Liver (tissue), 9 donors: ENCODE measurements around the gene ATAD3C. TPM values are rescaled to one million over a fixed set of nuclear protein-coding genes. Genes with fewer than 3 reads are reported as not detected.
"Not testable (repeated sequence)": the region's sequence is repeated elsewhere in the genome, so short reads cannot be mapped to it uniquely, and the experiment has no call there.

ENCODE experiments used
- DNase-seq: peaks from one replicate; pipeline ENCODE4 v3.0.0-alpha.2; 2017; ENCODE audit warnings: low spot score
- H3K27ac ChIP-seq, 2 donors: one replicate each; pipeline ENCODE4 v1.7.0; 2013; ENCODE audit warnings: inconsistent platforms in 2 of 2, low read length in 2 of 2, control low read depth in 1 of 2, low read depth in 1 of 2, mild to moderate bottlenecking in 1 of 2
- H3K27me3 ChIP-seq, 4 donors: one replicate each; pipeline versions ENCODE4 v1.6.1 to v1.7.0; 2013; ENCODE audit warnings: low read length in 3 of 4, inconsistent platforms in 1 of 4, mild to moderate bottlenecking in 1 of 4, moderate library complexity in 1 of 4; ENCODE audit not compliant: control insufficient read depth in 4 of 4, insufficient read depth in 4 of 4
- H3K36me3 ChIP-seq, 4 donors: one replicate each; pipeline versions ENCODE4 v1.6.1 to v1.7.0; 2013; ENCODE audit warnings: low read length in 3 of 4, mild to moderate bottlenecking in 3 of 4, low read depth in 1 of 4, moderate library complexity in 1 of 4; ENCODE audit not compliant: control insufficient read depth in 4 of 4, insufficient read depth in 3 of 4
- H3K4me1 ChIP-seq, 4 donors: one replicate each; pipeline versions ENCODE4 v1.6.1 to v1.7.0; 2013; ENCODE audit warnings: low read length in 3 of 4, mild to moderate bottlenecking in 3 of 4, moderate library complexity in 1 of 4; ENCODE audit not compliant: control insufficient read depth in 4 of 4, insufficient read depth in 4 of 4
- H3K4me3 ChIP-seq, 3 donors: one replicate each; pipeline versions ENCODE4 v1.6.1 to v1.7.0; 2013; ENCODE audit warnings: low read length in 3 of 3, control low read depth in 1 of 3, low read depth in 1 of 3, mild to moderate bottlenecking in 1 of 3
- H3K9ac ChIP-seq, 2 donors: one replicate each; pipeline ENCODE4 v1.7.0; 2013; ENCODE audit warnings: low read length in 2 of 2, mild to moderate bottlenecking in 2 of 2, moderate library complexity in 2 of 2, control low read depth in 1 of 2, low read depth in 1 of 2
- H3K9me3 ChIP-seq, 4 donors: one replicate each; pipeline versions ENCODE4 v1.6.1 to v1.7.0; 2013; ENCODE audit warnings: low read length in 3 of 4; ENCODE audit not compliant: control insufficient read depth in 4 of 4
- EGR1 ChIP-seq, 2 donors: IDR thresholded peaks; 2 replicates each; pipeline ENCODE4 v1.6.1; 2016 to 2018; ENCODE audit warnings: antibody characterized with exemption in 2 of 2, low read depth in 2 of 2
- FOXA1 ChIP-seq: IDR thresholded peaks from 2 replicates; pipeline ENCODE4 v1.6.1; 2016; ENCODE audit warnings: antibody characterized with exemption
- FOXA2 ChIP-seq: IDR thresholded peaks from 2 replicates; pipeline ENCODE4 v1.6.1; 2016; ENCODE audit warnings: antibody characterized with exemption
- GABPA ChIP-seq, 2 donors: IDR thresholded peaks in 1 of 2; conservative IDR thresholded peaks in 1 of 2; 2 replicates each; pipeline ENCODE4 v1.6.1; 2016; ENCODE audit warnings: antibody characterized with exemption in 2 of 2, mild to moderate bottlenecking in 1 of 2, moderate library complexity in 1 of 2
- HNF4A ChIP-seq, 2 donors: conservative IDR thresholded peaks; 2 replicates each; pipeline ENCODE4 v1.6.1; 2016; ENCODE audit warnings: antibody characterized with exemption in 2 of 2, mild to moderate bottlenecking in 2 of 2
- HNF4G ChIP-seq: IDR thresholded peaks from 2 replicates; pipeline ENCODE4 v1.6.1; 2016; ENCODE audit warnings: antibody characterized with exemption
- NR2F2 ChIP-seq: IDR thresholded peaks from 2 replicates; pipeline ENCODE4 v1.6.1; 2016; ENCODE audit warnings: antibody characterized with exemption
- RAD21 ChIP-seq, 2 donors: IDR thresholded peaks; 2 replicates each; pipeline ENCODE4 v1.6.1; 2016; ENCODE audit warnings: antibody characterized with exemption in 2 of 2, mild to moderate bottlenecking in 2 of 2
- RXRA ChIP-seq, 2 donors: IDR thresholded peaks; 2 replicates each; pipeline ENCODE4 v1.6.1; 2017 to 2018; ENCODE audit warnings: antibody characterized with exemption in 2 of 2, mild to moderate bottlenecking in 1 of 2
- SP1 ChIP-seq: IDR thresholded peaks from 2 replicates; pipeline ENCODE4 v1.6.1; 2018; ENCODE audit warnings: antibody characterized with exemption, mild to moderate bottlenecking
- TAF1 ChIP-seq: conservative IDR thresholded peaks from 2 replicates; pipeline ENCODE4 v1.6.1; 2016; ENCODE audit warnings: antibody characterized with exemption, mild to moderate bottlenecking
- WGBS: extraction: QIAGEN DNeasy Blood & Tissue Kit; methylation state at CpG from one replicate; pipeline ENCODE4 v1.1.7; 2013; 5-methylcytosine and 5-hydroxymethylcytosine counted together
- polyA plus RNA-seq, 2 donors: library from polyadenylated mRNA; stranded (reverse) in 1 of 2; unstranded in 1 of 2; fragments of 200-250 nt in 1 of 2; fragments of >200 nt in 1 of 2; fragmentation: Nextera tagmentation in 1 of 2; extraction: Ambion mirVana in 1 of 2; gene quantifications; one replicate each; pipeline versions ENCODE4 v1.2.1 to v1.2.3, GENCODE V29; 2013 to 2015
- total RNA-seq, 2 donors: library from RNA; depleted of rRNA; stranded (reverse); fragments of >200 nt; gene quantifications; one replicate each; pipeline ENCODE4 v1.2.3, GENCODE V29; 2014
- TF ChIP-seq, protein P1 (sequence below): IDR thresholded peaks from 2 replicates; pipeline ENCODE4 v1.6.1; 2016; ENCODE audit warnings: antibody characterized with exemption
- TF ChIP-seq, protein P2 (sequence below): IDR thresholded peaks from 2 replicates; pipeline ENCODE4 v1.6.1; 2016; ENCODE audit warnings: antibody characterized with exemption
- TF ChIP-seq, protein P3 (sequence below): IDR thresholded peaks from 2 replicates; pipeline ENCODE4 v1.6.1; 2016; ENCODE audit warnings: antibody characterized with exemption
- TF ChIP-seq, protein P4 (sequence below): IDR thresholded peaks from 2 replicates; pipeline ENCODE4 v1.6.1; 2016; ENCODE audit warnings: antibody characterized with exemption, mild to moderate bottlenecking
- TF ChIP-seq, protein P5 (sequence below): fragments of 150-350 bp; IDR thresholded peaks from 2 replicates; pipeline ENCODE4 v1.5.1; 2017; ENCODE audit warnings: improper control_type of control experiment, low read depth, low read length; ENCODE audit not compliant: missing input control
- donor health status: healthy.
- donor health status: healthy.
- donor health status: healthy.
- donor health status: healthy.
- donor health status: healthy.

ATAD3C gene
- total and polyA plus RNA-seq, 4 donors = 0.19 to 4.8 (median 0.88) TPM

DNA sequence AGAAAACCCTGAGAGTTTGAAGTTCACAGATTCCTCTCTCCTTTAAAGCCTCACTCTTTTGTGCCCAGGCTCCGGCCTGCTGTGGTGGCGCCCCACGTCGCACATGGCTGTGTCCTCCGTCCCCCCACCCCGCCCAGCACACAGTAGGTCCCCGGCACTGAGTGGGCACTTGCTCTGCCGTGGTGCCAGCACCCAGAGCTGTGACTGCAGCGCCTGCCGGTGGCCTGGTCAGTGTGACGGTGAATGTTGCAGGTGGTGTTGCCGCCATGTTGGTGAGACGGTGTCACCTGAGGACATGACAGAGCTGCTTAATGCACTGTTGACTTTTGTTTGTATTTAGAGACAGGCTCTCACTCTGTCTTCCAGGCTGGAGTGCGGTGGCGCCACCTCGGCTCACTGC is 3.4 kb downstream of the ATAD3C start:
- no peak for DNase-seq
- 96% methylated on average over 16 of the region's 16 CpGs for WGBS
- Histone ChIP-seq H3K9me3 (no peaks in the 10 kb centered on the region), H3K4me3 (no peak overlapping the region), H3K36me3 (no peaks in the 10 kb centered on the region), H3K27me3 (no peaks in the 10 kb centered on the region), H3K9ac (no peak overlapping the region), H3K4me1 (peaks cover 0 to 5% (median 2%) of the 10 kb centered on the region in 4 donors), H3K27ac (no peak overlapping the region)
- TF ChIP-seq, protein P1, sequence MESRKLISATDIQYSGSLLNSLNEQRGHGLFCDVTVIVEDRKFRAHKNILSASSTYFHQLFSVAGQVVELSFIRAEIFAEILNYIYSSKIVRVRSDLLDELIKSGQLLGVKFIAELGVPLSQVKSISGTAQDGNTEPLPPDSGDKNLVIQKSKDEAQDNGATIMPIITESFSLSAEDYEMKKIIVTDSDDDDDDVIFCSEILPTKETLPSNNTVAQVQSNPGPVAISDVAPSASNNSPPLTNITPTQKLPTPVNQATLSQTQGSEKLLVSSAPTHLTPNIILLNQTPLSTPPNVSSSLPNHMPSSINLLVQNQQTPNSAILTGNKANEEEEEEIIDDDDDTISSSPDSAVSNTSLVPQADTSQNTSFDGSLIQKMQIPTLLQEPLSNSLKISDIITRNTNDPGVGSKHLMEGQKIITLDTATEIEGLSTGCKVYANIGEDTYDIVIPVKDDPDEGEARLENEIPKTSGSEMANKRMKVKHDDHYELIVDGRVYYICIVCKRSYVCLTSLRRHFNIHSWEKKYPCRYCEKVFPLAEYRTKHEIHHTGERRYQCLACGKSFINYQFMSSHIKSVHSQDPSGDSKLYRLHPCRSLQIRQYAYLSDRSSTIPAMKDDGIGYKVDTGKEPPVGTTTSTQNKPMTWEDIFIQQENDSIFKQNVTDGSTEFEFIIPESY = no peak
- no peak for TF ChIP-seq HNF4A (conservative IDR thresholded peaks at IDR 0.05)
- TF ChIP-seq RXRA (IDR thresholded peaks at IDR 0.05) = no peak
- no peak for TF ChIP-seq GABPA (IDR thresholded peaks at IDR 0.05 in 1 of 2, conservative IDR thresholded peaks at IDR 0.05 in 1 of 2)
- TF ChIP-seq TAF1 = no peak
- TF ChIP-seq, protein P2, sequence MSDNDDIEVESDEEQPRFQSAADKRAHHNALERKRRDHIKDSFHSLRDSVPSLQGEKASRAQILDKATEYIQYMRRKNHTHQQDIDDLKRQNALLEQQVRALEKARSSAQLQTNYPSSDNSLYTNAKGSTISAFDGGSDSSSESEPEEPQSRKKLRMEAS = no peak
- no peak for TF ChIP-seq NR2F2
- TF ChIP-seq FOXA2 = no peak
- TF ChIP-seq SP1 = no peak
- no peak for TF ChIP-seq RAD21 (IDR thresholded peaks at IDR 0.05)

DNA sequence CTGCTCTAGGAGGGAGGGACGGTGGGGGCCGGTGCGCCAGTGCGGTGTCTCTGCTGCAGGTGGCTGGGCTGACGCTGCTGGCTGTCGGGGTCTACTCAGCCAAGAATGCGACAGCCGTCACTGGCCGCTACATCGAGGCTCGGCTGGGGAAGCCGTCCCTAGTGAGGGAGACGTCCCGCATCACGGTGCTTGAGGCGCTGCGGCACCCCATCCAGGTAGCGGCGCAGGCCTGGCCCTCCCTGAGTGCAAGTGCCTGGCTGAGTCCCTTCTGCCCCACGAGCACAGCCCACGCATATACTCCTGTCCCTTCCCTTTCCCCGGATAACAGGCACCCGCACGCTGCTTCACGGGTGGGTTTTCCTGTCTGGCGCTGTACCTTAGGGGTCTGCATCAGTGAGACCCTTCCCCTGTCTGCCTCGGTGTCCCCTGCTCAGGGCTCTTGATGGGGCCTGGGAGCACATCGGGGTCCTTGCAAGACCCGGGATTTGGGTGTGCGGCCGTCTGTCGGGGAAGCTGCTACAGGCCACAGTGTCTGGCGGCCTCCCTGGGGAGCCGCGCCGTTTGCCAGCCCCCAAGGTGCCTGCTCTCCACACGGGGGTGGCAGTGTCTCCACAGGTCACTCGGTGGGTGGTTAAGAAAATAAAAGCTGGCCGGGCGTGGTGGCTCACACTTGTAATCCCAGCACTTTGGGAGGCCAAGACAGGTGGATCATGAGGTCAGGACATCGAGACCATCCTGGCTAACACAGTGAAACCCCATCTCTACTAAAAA is 5.0 kb downstream of the ATAD3C start:
- H3K9ac ChIP-seq, DNase-seq: not testable (repeated sequence)
- 84% methylated on average over 36 of the region's 41 CpGs for WGBS

DNA sequence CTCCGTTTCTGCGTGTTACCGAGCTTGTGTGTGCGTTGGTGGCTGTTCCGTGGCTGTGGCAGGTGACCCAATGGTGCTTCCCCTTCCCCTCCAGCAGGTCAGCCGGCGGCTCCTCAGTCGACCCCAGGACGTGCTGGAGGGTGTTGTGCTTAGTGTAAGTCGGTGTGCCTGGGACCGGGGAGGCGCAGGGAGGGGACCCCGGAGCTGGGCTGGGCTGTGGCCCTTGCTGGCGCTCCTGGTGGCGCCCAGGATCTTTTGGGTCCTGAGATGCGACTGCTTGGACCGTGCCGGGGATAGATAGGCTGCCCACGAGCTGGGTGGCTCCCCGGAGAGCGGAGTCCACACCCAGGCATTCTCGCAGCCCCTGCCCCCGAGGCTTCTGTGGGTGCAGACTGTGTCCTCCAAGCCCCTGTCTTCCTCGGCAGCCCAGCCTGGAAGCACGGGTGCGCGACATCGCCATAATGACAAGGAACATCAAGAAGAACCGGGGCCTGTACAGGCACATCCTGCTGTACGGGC is 5.9 kb downstream of the ATAD3C start:
- Histone ChIP-seq H3K36me3 (no peaks in the 10 kb centered on the region), H3K9me3 (no peaks in the 10 kb centered on the region), H3K27me3 (no peaks in the 10 kb centered on the region), H3K4me1 (peaks cover 0 to 5% (median 2%) of the 10 kb centered on the region in 4 donors), H3K9ac (no peak overlapping the region), H3K4me3 (no peak overlapping the region), H3K27ac (no peak overlapping the region)
- no peak for TF ChIP-seq HNF4G
- TF ChIP-seq, protein P3, sequence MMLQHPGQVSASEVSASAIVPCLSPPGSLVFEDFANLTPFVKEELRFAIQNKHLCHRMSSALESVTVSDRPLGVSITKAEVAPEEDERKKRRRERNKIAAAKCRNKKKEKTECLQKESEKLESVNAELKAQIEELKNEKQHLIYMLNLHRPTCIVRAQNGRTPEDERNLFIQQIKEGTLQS = no peak
- TF ChIP-seq TAF1 = no peak
- no peak for TF ChIP-seq EGR1 (IDR thresholded peaks at IDR 0.05; ENCODE audit: low read depth in 2 of 2)
- no peak for TF ChIP-seq FOXA1
- TF ChIP-seq, protein P4, sequence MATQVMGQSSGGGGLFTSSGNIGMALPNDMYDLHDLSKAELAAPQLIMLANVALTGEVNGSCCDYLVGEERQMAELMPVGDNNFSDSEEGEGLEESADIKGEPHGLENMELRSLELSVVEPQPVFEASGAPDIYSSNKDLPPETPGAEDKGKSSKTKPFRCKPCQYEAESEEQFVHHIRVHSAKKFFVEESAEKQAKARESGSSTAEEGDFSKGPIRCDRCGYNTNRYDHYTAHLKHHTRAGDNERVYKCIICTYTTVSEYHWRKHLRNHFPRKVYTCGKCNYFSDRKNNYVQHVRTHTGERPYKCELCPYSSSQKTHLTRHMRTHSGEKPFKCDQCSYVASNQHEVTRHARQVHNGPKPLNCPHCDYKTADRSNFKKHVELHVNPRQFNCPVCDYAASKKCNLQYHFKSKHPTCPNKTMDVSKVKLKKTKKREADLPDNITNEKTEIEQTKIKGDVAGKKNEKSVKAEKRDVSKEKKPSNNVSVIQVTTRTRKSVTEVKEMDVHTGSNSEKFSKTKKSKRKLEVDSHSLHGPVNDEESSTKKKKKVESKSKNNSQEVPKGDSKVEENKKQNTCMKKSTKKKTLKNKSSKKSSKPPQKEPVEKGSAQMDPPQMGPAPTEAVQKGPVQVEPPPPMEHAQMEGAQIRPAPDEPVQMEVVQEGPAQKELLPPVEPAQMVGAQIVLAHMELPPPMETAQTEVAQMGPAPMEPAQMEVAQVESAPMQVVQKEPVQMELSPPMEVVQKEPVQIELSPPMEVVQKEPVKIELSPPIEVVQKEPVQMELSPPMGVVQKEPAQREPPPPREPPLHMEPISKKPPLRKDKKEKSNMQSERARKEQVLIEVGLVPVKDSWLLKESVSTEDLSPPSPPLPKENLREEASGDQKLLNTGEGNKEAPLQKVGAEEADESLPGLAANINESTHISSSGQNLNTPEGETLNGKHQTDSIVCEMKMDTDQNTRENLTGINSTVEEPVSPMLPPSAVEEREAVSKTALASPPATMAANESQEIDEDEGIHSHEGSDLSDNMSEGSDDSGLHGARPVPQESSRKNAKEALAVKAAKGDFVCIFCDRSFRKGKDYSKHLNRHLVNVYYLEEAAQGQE = no peak
- TF ChIP-seq, protein P5, sequence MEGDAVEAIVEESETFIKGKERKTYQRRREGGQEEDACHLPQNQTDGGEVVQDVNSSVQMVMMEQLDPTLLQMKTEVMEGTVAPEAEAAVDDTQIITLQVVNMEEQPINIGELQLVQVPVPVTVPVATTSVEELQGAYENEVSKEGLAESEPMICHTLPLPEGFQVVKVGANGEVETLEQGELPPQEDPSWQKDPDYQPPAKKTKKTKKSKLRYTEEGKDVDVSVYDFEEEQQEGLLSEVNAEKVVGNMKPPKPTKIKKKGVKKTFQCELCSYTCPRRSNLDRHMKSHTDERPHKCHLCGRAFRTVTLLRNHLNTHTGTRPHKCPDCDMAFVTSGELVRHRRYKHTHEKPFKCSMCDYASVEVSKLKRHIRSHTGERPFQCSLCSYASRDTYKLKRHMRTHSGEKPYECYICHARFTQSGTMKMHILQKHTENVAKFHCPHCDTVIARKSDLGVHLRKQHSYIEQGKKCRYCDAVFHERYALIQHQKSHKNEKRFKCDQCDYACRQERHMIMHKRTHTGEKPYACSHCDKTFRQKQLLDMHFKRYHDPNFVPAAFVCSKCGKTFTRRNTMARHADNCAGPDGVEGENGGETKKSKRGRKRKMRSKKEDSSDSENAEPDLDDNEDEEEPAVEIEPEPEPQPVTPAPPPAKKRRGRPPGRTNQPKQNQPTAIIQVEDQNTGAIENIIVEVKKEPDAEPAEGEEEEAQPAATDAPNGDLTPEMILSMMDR = no peak
- no peak for TF ChIP-seq FOXA2
- no peak for TF ChIP-seq GABPA (IDR thresholded peaks at IDR 0.05 in 1 of 2, conservative IDR thresholded peaks at IDR 0.05 in 1 of 2)
- TF ChIP-seq NR2F2 = no peak
- TF ChIP-seq, protein P1 = no peak
- TF ChIP-seq RXRA (IDR thresholded peaks at IDR 0.05) = no peak
- no peak for TF ChIP-seq HNF4A (conservative IDR thresholded peaks at IDR 0.05)
- DNase-seq = no peak
- WGBS = 89% methylated on average over 30 of the region's 30 CpGs

More for the DNA sequence above, 5.0 kb downstream of the ATAD3C start:
- not testable (repeated sequence) for H3K9me3 ChIP-seq, H3K27ac ChIP-seq, H3K4me1 ChIP-seq, H3K36me3 ChIP-seq, H3K27me3 ChIP-seq, H3K4me3 ChIP-seq
